Kidney (tissue), 14 donors: Measurements from ENCODE around the gene EFCAB14. TPM values are rescaled to one million over a fixed set of nuclear protein-coding genes. Genes with fewer than 3 reads are reported as not detected.

Experiments used
- DNase-seq, 5 donors: peaks; one replicate each; pipeline ENCODE4 v3.0.0-alpha.2; 2013 to 2020
- FAIRE-seq: peaks from 2 replicates; lab custom pipeline; 2012; peaks lifted over from hg19 to GRCh38; lab: Jason Lieb, UNC
- H3K27ac ChIP-seq, 2 donors: one replicate each; pipeline ENCODE4 v1.7.0; 2013; ENCODE audit warnings: low read depth in 2 of 2, low read length in 2 of 2, inconsistent platforms in 1 of 2
- H3K27me3 ChIP-seq: one replicate; pipeline ENCODE4 v1.7.1; 2013; ENCODE audit warnings: low read length, inconsistent platforms; ENCODE audit not compliant: control insufficient read depth, insufficient read depth
- H3K36me3 ChIP-seq, 3 donors: one replicate each; pipeline versions ENCODE4 v1.7.0 to v1.7.1; 2013; ENCODE audit warnings: low read length in 3 of 3, control low read depth in 1 of 3, inconsistent platforms in 1 of 3; ENCODE audit not compliant: insufficient read depth in 3 of 3, control insufficient read depth in 2 of 3
- H3K4me1 ChIP-seq, 3 donors: one replicate each; pipeline versions ENCODE4 v1.7.0 to v1.7.1; 2013; ENCODE audit warnings: low read length in 3 of 3, inconsistent platforms in 1 of 3, low read depth in 1 of 3; ENCODE audit not compliant: control insufficient read depth in 2 of 3, insufficient read depth in 2 of 3
- H3K4me3 ChIP-seq, 3 donors: one replicate each; pipeline versions ENCODE4 v1.7.0 to v1.8.1; 2013; ENCODE audit warnings: low read length in 3 of 3, control low read depth in 1 of 3, inconsistent platforms in 1 of 3
- H3K9ac ChIP-seq, 3 donors: one replicate each; pipeline versions ENCODE4 v1.7.0 to v1.7.1; 2013; ENCODE audit warnings: low read length in 3 of 3, control low read depth in 1 of 3, inconsistent platforms in 1 of 3
- H3K9me3 ChIP-seq, 3 donors: one replicate each; pipeline versions ENCODE4 v1.7.0 to v1.7.1; 2013; ENCODE audit warnings: low read length in 3 of 3, control low read depth in 1 of 3, inconsistent platforms in 1 of 3; ENCODE audit not compliant: control insufficient read depth in 2 of 3, insufficient read depth in 1 of 3
- CTCF ChIP-seq: IDR thresholded peaks from 3 replicates; pipeline ENCODE4 v1.5.1; 2012; ENCODE audit warnings: mild to moderate bottlenecking, moderate library complexity, borderline replicate concordance; ENCODE audit not compliant: insufficient read depth; ENCODE audit errors: extremely low read depth
- intact Hi-C: fragments of 100-400 bp; cut with DNase I; formaldehyde crosslinking; loops from one replicate; pipeline ENCODE4 v1.11.1; 2022
- polyA plus RNA-seq: library from polyadenylated mRNA; stranded (reverse); fragments of 350-450 nt; fragmentation: Illumina TruSeq; extraction: RNeasy Lipid Tissue Mini Kit (QIAGEN cat#74804); gene quantifications from one replicate; pipeline ENCODE4 v1.2.3, GENCODE V29; 2014; ENCODE audit warnings: low read depth, low replicate concordance; ENCODE audit not compliant: insufficient read depth
- total RNA-seq: library from RNA; stranded (reverse); fragmentation: NEBNext Ultra II Directional; extraction: Animal tissue kit (Norgen Biotek cat#: 25700); gene quantifications from one replicate; pipeline ENCODE4 v1.2.1, GENCODE V29; 2021
- donor health status: control.
- donor health status: control.
- donor health status: control.
- donor health status: control.
- donor health status: control.
- donor health status: DM: yes; HTN: yes; CAD: no.
- donor health status: Normal renal cell carcinoma (clear cell type).

Gene EFCAB14
- total and polyA plus RNA-seq, 2 donors from 2014 or later, result 48.1 to 129 TPM

- no peaks in the 10 kb centered on the region for H3K27me3 ChIP-seq
- intact Hi-C loops, result no loop called here
- H3K4me1 ChIP-seq, result no peaks in the 10 kb centered on the region
- peaks cover 3 to 22% (median 16%) of the 10 kb centered on the region in 3 donors for H3K36me3 ChIP-seq
- H3K9me3 ChIP-seq, result no peaks in the 10 kb centered on the region
- no peak for FAIRE-seq
- H3K4me3 ChIP-seq, result no peak overlapping the region
- no peak overlapping the region for H3K9ac ChIP-seq
- no peak overlapping the region for H3K27ac ChIP-seq
- no peak for DNase-seq
- TF ChIP-seq CTCF, result no peak
Observed at GRCh38 chr1:46675549-46676314, 43.2 kb downstream of the EFCAB14 start.

GRCh38 chr1:46673749-46674182 lies 45.1 kb downstream of the EFCAB14 start:
- H3K27me3 ChIP-seq, result no peaks in the 10 kb centered on the region
- no peak overlapping the region for H3K4me3 ChIP-seq
- H3K4me1 ChIP-seq, result no peaks in the 10 kb centered on the region
- TF ChIP-seq CTCF, result no peak
- H3K27ac ChIP-seq, result no peak overlapping the region
- no peak for DNase-seq
- intact Hi-C loops, result no loop called here
- no peaks in the 10 kb centered on the region for H3K9me3 ChIP-seq
- H3K36me3 ChIP-seq, result peaks cover 0 to 13% (median 12%) of the 10 kb centered on the region in 3 donors
- FAIRE-seq, result no peak
- no peak overlapping the region for H3K9ac ChIP-seq

- no peak for TF ChIP-seq CTCF
- H3K9me3 ChIP-seq, result no peaks in the 10 kb centered on the region
- H3K27me3 ChIP-seq, result no peaks in the 10 kb centered on the region
- no peaks in the 10 kb centered on the region for H3K4me1 ChIP-seq
- no peak overlapping the region for H3K9ac ChIP-seq
- DNase-seq (no peak), FAIRE-seq (no peak)
- H3K4me3 ChIP-seq, result no peak overlapping the region
- intact Hi-C loops, result no loop called here
- peaks cover 0 to 11% (median 6%) of the 10 kb centered on the region in 3 donors for H3K36me3 ChIP-seq
- no peak overlapping the region for H3K27ac ChIP-seq
Observed at GRCh38 chr1:46672696-46673095, 46.2 kb downstream of the EFCAB14 start.
